Activated CD8-positive, alpha-beta memory T cell treated with anti-CD3 and anti-CD28 coated beads, Interleukin-2, amount 10 ng/mL, durations not matched to agents 7 days and 5 days (primary cell): Measurements from ENCODE around the gene HPN. TPM values are rescaled to one million over a fixed set of nuclear protein-coding genes. Genes with fewer than 3 reads are reported as not detected.
A peak's percentile ranks its signal among the peaks of the same experiment; 100 is the strongest.
"Not testable (repeated sequence)": the region's sequence is repeated elsewhere in the genome, so short reads cannot be mapped to it uniquely, and the experiment has no call there.

Experiments used
- ATAC-seq: fragments of 150-1000 bp; cut with Tn5 transposase; one replicate; pipeline ENCODE4 v1.10.0; 2021; ENCODE audit warnings: moderate library complexity
- CTCF ChIA-PET: fragments of 350-600 bp; sonication (Branson Sonifier 250); formaldehyde crosslinking; loops from one replicate; lab custom pipeline; 2021; ENCODE audit warnings: antibody characterized with exemption; lab: Charles Lee
- DNase-seq: peaks from one replicate; pipeline ENCODE4 v3.0.0-alpha.2; 2020
- H3K27ac Mint-ChIP-seq: one replicate; pipeline ENCODE4 v1.8.0; 2021; ENCODE audit warnings: mild to moderate bottlenecking, mixed read lengths
- H3K27me3 Mint-ChIP-seq: one replicate; pipeline ENCODE4 v1.8.0; 2021; ENCODE audit warnings: mixed read lengths
- H3K36me3 Mint-ChIP-seq: one replicate; pipeline ENCODE4 v1.8.0; 2021; ENCODE audit warnings: mild to moderate bottlenecking, mixed read lengths
- H3K4me1 Mint-ChIP-seq: one replicate; pipeline ENCODE4 v1.8.0; 2021; ENCODE audit warnings: mixed read lengths
- H3K4me3 Mint-ChIP-seq: one replicate; pipeline ENCODE4 v1.8.0; 2021; ENCODE audit warnings: mild to moderate bottlenecking, moderate library complexity, mixed read lengths
- H3K9me3 Mint-ChIP-seq: one replicate; pipeline ENCODE4 v1.8.0; 2022; ENCODE audit warnings: low read depth, mixed read lengths
- total RNA-seq, 2 experiments: library from RNA; stranded (reverse); gene quantifications; one replicate each; pipeline ENCODE4 v1.2.3, GENCODE V29; 2021

Gene HPN
- total RNA-seq, 2 experiments from 2014 or later, result not detected

GRCh38 chr19:35024095-35024494 lies 17.4 kb upstream of the HPN start:
- H3K9me3 Mint-ChIP-seq, result no peaks in the 10 kb centered on the region
- H3K27ac Mint-ChIP-seq, result no peak overlapping the region
- DNase-seq (no peak), ATAC-seq (no peak)
- H3K4me3 Mint-ChIP-seq, result no peak overlapping the region
- no peaks in the 10 kb centered on the region for H3K27me3 Mint-ChIP-seq
- CTCF ChIA-PET, result no interaction called here
- peaks cover 36% of the 10 kb centered on the region for H3K36me3 Mint-ChIP-seq
- H3K4me1 Mint-ChIP-seq, result no peaks in the 10 kb centered on the region

- H3K36me3 Mint-ChIP-seq, result peaks cover 28% of the 10 kb centered on the region
- DNase-seq (no peak), ATAC-seq (no peak)
- peaks cover 5% of the 10 kb centered on the region for H3K27me3 Mint-ChIP-seq
- no peak overlapping the region for H3K27ac Mint-ChIP-seq
- H3K9me3 Mint-ChIP-seq, result no peaks in the 10 kb centered on the region
- CTCF ChIA-PET, result interaction anchor here (0.5 to 1.3 kb wide), 3 partner anchors 18 to 23 kb away, joined by 3 read pairs; no protein-coding TSS in a partner anchor
- peaks cover 1% of the 10 kb centered on the region for H3K4me1 Mint-ChIP-seq
- H3K4me3 Mint-ChIP-seq, result no peak overlapping the region
Measured at GRCh38 chr19:35025969-35026368, 15.6 kb upstream of the HPN start.

GRCh38 chr19:35026418-35026817 lies 15.1 kb upstream of the HPN start:
- DNase-seq, result no peak
- Mint-ChIP-seq H3K9me3 (no peaks in the 10 kb centered on the region), H3K27ac (no peak overlapping the region), H3K36me3 (peaks cover 26% of the 10 kb centered on the region), H3K27me3 (peaks cover 9% of the 10 kb centered on the region), H3K4me3 (no peak overlapping the region), H3K4me1 (peaks cover 5% of the 10 kb centered on the region)
- no peak for ATAC-seq
- CTCF ChIA-PET, result interaction anchor here (0.5 to 1.0 kb wide), 2 partner anchors 18 to 23 kb away, joined by 3 read pairs; no protein-coding TSS in a partner anchor

- CTCF ChIA-PET, result interaction anchor here (1.0 to 1.3 kb wide), 5 partner anchors 12 to 64 kb away, joined by 3 to 6 read pairs (median 3); no protein-coding TSS in a partner anchor
Measured at GRCh38 chr19:35027009-35027408, 14.5 kb upstream of the HPN start.

GRCh38 chr19:35027851-35028599 lies 13.5 kb upstream of the HPN start:
- Mint-ChIP-seq H3K9me3 (no peaks in the 10 kb centered on the region), H3K27ac (no peak overlapping the region), H3K4me1 (peaks cover 5% of the 10 kb centered on the region), H3K4me3 (no peak overlapping the region), H3K36me3 (peaks cover 20% of the 10 kb centered on the region), H3K27me3 (peaks cover 25% of the 10 kb centered on the region)
- CTCF ChIA-PET, result interaction anchor here (1.0 to 1.3 kb wide), 4 partner anchors 14 to 63 kb away, joined by 3 to 6 read pairs (median 4); no protein-coding TSS in a partner anchor
- DNase-seq, result no peak
- ATAC-seq, result no peak

More at GRCh38 chr19:35027009-35027408, 14.5 kb upstream of the HPN start:
- no peak for ATAC-seq
- Mint-ChIP-seq H3K27ac (no peak overlapping the region), H3K4me1 (peaks cover 5% of the 10 kb centered on the region), H3K36me3 (peaks cover 24% of the 10 kb centered on the region), H3K9me3 (no peaks in the 10 kb centered on the region), H3K27me3 (peaks cover 15% of the 10 kb centered on the region), H3K4me3 (no peak overlapping the region)
- no peak for DNase-seq

GRCh38 chr19:35028600-35028885 lies 13.0 kb upstream of the HPN start:
- not testable (repeated sequence) for H3K9me3 Mint-ChIP-seq, H3K4me3 Mint-ChIP-seq, DNase-seq, ATAC-seq, H3K4me1 Mint-ChIP-seq, H3K27ac Mint-ChIP-seq
- Mint-ChIP-seq H3K36me3 (peaks cover 20% of the 10 kb centered on the region), H3K27me3 (peaks cover 25% of the 10 kb centered on the region)
- CTCF ChIA-PET, result interaction anchor here (0.7 kb wide), 1 partner anchor 56 kb away, joined by 5 read pairs; no protein-coding TSS in a partner anchor

- H3K27ac Mint-ChIP-seq, H3K4me1 Mint-ChIP-seq: not testable (repeated sequence)
Measured at GRCh38 chr19:35029275-35029736, 12.2 kb upstream of the HPN start.

GRCh38 chr19:35029737-35030256 lies 11.7 kb upstream of the HPN start:
- ATAC-seq (peak; percentile 25), DNase-seq (no peak)
- Mint-ChIP-seq H3K9me3 (no peaks in the 10 kb centered on the region), H3K27me3 (peaks cover 25% of the 10 kb centered on the region), H3K4me1 (peaks cover 5% of the 10 kb centered on the region), H3K4me3 (peak overlapping the region; percentile 11), H3K27ac (no peak overlapping the region), H3K36me3 (peaks cover 14% of the 10 kb centered on the region)
- CTCF ChIA-PET, result no interaction called here

More at GRCh38 chr19:35029275-35029736, 12.2 kb upstream of the HPN start:
- H3K9me3 Mint-ChIP-seq, DNase-seq, ATAC-seq: not testable (repeated sequence)
- CTCF ChIA-PET, result interaction anchor here (0.7 kb wide), 1 partner anchor 57 kb away, joined by 5 read pairs; no protein-coding TSS in a partner anchor
- Mint-ChIP-seq H3K27me3 (peaks cover 25% of the 10 kb centered on the region), H3K4me3 (peak overlapping the region; percentile 11), H3K36me3 (peaks cover 15% of the 10 kb centered on the region)

GRCh38 chr19:35030257-35031071 lies 11.1 kb upstream of the HPN start, which contains the start of gene SCN1B:
Gene SCN1B (plus strand): TSS chr19:35030470. CDS start chr19:35030821, 351 bp downstream.
- Mint-ChIP-seq H3K36me3 (peaks cover 14% of the 10 kb centered on the region), H3K9me3 (no peaks in the 10 kb centered on the region), H3K27me3 (peaks cover 25% of the 10 kb centered on the region), H3K27ac (no peak within 1 kb of the TSS), H3K4me1 (peaks cover 5% of the 10 kb centered on the region), H3K4me3 (peak within 1 kb of the TSS; percentile 24)
- CTCF ChIA-PET, result no interaction called here
- DNase-seq (peak; percentile 55), ATAC-seq (peak; percentile 70)

GRCh38 chr19:35031072-35031881 lies 10.2 kb upstream of the HPN start:
- ATAC-seq (no peak), DNase-seq (no peak)
- H3K9me3 Mint-ChIP-seq, result no peaks in the 10 kb centered on the region
- H3K27me3 Mint-ChIP-seq, result peaks cover 25% of the 10 kb centered on the region
- H3K4me3 Mint-ChIP-seq, result peak overlapping the region; percentile 24
- peaks cover 14% of the 10 kb centered on the region for H3K36me3 Mint-ChIP-seq
- H3K4me1 Mint-ChIP-seq, result peaks cover 5% of the 10 kb centered on the region
- H3K27ac Mint-ChIP-seq, result no peak overlapping the region
- CTCF ChIA-PET, result no interaction called here

GRCh38 chr19:35032356-35032865 lies 9.1 kb upstream of the HPN start:
- H3K4me3 Mint-ChIP-seq, result no peak overlapping the region
- CTCF ChIA-PET, result no interaction called here
- H3K4me1 Mint-ChIP-seq, result peaks cover 5% of the 10 kb centered on the region
- no peak for DNase-seq
- peaks cover 6% of the 10 kb centered on the region for H3K36me3 Mint-ChIP-seq
- H3K27me3 Mint-ChIP-seq, result peaks cover 25% of the 10 kb centered on the region
- H3K9me3 Mint-ChIP-seq, result no peaks in the 10 kb centered on the region
- ATAC-seq, result no peak
- no peak overlapping the region for H3K27ac Mint-ChIP-seq
